ENCODE results near the gene SVBP.

DNA sequence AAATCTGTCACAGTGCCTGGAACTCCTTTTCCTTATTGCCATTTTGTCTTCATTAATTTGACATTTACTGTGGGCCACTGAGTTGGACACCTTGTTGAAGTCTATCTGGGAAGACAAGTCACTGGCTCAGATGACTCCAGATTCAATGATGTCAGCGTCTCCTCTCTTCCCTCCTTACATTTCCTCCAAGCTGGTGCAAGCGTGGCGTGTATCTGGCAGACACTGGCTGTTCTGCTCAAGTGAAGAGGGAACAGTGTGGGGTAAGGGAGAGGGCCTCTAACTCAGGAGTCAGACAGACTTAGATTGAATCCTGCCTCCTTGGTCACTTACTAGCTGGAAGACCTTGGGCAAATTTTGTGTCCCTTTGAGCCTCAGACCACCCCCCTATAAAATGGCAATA is 20.5 kb upstream of the SVBP start:
- TF ChIP-seq EZH2 (IDR thresholded peaks at IDR 0.05; ENCODE audit: insufficient read depth, poor library complexity, severe bottlenecking): no peak
- no peak for TF ChIP-seq EZH2phosphoT487 (IDR thresholded peaks at IDR 0.05; ENCODE audit: insufficient read depth, low read depth)
